Neural progenitor cell (in vitro differentiated cells): ENCODE measurements around the gene LGR5.

ENCODE experiments used
- CTCF ChIP-seq: fragments of 200-600 bp; sonication (generic); IDR thresholded peaks from 2 replicates; pipeline ENCODE4 v1.5.1; 2017; ENCODE audit warnings: antibody characterized with exemption, mild to moderate bottlenecking
- EZH2 ChIP-seq: fragments of 200-600 bp; sonication (generic); IDR thresholded peaks from 2 replicates; pipeline ENCODE4 v1.6.1; 2017; ENCODE audit warnings: antibody characterized with exemption, mild to moderate bottlenecking, moderate library complexity
- EZH2phosphoT487 ChIP-seq: fragments of 200-600 bp; sonication (generic); IDR thresholded peaks from 2 replicates; pipeline ENCODE4 v1.6.1; 2017; ENCODE audit warnings: antibody characterized with exemption

GRCh38 chr12:71584356-71584755 lies 144.8 kb downstream of the LGR5 start:
- TF ChIP-seq CTCF (no peak), EZH2 (no peak), EZH2phosphoT487 (no peak)
